Activated CD4-positive, CD25-positive, alpha-beta regulatory T cell (primary cell): ENCODE data around the gene DST.

Source experiments
- DNase-seq, 4 experiments: peaks; one replicate each; lab custom pipeline; 2025; lab: John Stamatoyannopoulos, UW

DST gene

DNA sequence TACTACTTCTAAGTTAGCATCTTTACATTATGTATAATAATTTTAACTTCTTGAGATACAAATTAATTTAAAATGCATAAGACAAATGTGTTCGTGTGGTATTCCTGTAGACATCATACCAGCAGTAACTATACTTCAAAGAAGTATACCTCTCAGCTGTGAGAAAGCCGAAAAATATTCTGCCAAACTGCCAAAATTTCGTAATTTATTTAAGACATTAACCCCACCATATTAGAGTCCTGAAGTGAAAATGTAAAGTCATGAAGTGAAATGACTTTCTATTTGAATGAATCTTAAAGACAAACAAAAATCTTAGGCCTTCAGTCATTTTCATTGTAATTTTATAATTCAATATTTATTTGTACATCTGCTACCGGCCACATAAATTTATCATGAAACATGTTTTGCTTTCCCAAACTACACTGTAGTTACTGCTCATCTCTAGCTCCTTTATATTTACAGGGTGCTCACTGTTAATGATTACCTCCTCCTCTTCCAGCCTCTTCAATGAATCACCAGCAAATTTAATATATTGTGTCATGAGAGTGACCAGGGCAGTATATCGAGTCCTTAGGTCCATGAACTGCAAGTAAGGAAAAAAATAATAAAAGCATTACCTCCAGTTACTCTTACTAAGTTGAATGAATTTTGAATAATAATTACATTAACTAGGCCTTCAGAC lies 18.5 kb downstream of the DST start:
- no peak for DNase-seq

- no peak for DNase-seq
Observed at GRCh38 chr6:56620229-56620868, 22.3 kb downstream of the DST start.

GRCh38 chr6:56618050-56618449 lies 24.6 kb downstream of the DST start:
- no peak for DNase-seq

DNA sequence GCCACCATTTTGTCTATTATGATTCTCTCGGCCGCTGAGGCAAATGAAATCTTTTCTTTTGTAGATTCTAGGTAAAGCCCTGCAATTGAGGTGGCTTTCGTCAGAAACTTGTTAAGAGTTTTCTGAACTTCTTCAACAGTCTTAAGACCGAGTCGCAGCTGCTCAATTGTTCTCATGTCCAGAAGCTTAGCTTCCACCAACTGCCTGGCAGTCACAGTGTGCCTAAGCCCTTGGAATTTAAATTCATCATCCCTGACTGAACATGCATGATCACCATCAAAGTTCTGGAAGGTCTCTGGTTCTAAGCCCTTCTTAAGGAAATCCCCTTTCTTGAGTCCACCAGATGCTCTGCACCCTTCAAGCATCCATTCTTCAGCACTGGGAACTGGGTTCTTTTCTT lies 25.7 kb downstream of the DST start:
- DNase-seq = no peak

- no peak for DNase-seq
Observed at GRCh38 chr6:56613247-56613851, 29.3 kb downstream of the DST start.

DNA sequence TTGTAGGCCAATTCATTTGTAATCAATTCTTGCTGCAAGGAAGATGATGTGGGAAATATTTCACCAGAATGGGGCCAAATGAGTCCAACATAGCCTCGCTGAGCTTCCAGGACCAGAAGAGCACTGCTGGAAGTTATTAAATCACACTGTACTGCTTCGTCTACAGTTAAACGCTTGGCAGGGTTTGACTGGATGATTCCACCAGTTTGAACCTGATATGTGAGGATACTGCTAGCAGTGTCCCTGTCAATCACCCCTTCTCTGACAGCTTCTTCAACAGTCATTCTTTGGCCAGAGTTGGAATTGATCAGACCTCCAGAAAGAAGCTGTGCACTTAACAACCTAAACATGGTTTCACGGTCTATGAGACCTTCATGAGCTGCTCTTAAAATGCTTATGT lies 34.4 kb downstream of the DST start:
- DNase-seq = no peak

GRCh38 chr6:56607111-56607752 lies 35.5 kb downstream of the DST start:
- no peak for DNase-seq

- DNase-seq = no peak
Observed at GRCh38 chr6:56605435-56605834, 37.3 kb downstream of the DST start.

- no peak for DNase-seq
Observed at GRCh38 chr6:56604186-56604585, 38.5 kb downstream of the DST start.

- DNase-seq = no peak
Observed at GRCh38 chr6:56601390-56601789, 41.3 kb downstream of the DST start.

GRCh38 chr6:56595490-56596122 lies 47.1 kb downstream of the DST start:
- no peak for DNase-seq

GRCh38 chr6:56594699-56595098 lies 48.0 kb downstream of the DST start:
- DNase-seq = no peak

DNA sequence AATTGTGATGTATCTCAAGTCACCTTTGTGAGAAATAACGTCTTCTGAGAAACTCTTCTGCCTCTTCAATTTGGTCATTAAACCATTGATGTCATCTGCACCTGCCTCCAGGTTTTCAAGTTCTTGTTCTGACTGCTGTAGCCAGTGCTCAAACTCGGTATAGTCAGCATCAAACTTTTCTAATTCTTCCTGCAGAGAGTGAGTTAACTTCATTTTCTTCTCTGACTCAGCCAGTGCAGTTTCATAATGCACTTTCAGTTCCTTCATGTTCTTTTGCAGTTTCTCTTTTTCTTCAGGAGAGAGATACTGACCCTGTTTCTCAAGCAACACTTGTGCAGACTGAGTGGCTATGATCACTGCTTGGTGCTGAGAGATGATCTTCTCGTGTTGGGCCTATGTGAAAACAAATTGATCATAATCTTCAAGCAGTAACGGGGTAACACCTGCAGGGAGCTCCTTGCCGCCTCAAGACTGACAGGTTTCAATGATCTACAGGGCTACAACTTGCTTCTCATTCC lies 48.8 kb downstream of the DST start:
- no peak for DNase-seq

DNA sequence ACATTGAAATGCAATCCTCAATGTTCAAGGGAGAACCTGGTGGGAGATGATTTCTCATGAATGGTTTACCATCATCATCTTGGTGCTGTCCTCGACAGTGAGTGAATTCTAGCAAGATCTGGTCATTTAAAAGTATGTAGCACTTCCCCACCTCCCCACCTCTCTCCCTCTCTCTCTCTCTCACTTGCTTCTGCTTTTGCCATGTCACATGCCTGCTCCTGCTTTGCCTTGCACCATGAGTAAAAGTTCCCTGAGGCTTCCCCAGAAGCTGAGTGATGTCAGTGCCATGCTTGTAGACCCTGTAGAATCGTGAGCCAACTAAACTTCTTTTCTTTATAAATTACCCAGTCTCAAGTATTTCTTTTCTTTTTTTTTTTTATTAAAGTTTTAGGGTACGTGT lies 60.5 kb downstream of the DST start:
- no peak for DNase-seq

GRCh38 chr6:56581296-56581925 lies 61.3 kb downstream of the DST start:
- DNase-seq = no peak

DNA sequence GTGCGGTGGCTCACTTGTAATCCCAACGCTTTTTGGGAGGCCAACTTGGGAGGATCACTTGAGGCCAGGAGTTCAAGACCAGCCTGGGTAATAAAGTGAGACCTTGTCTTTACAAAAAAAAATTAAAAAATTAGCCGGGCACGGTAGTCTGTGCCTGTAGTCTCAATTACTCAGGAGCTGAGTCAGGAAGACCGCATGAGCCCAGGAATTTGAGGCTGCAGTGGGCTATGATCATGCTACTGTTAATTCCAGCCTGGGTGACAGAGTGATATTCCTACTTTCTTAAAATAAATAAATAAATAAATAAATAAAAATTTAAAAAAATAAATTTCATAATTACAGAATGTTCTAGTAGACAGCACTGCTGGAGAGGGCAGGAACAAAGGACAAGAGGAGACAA lies 62.4 kb downstream of the DST start:
- DNase-seq = no peak

DNA sequence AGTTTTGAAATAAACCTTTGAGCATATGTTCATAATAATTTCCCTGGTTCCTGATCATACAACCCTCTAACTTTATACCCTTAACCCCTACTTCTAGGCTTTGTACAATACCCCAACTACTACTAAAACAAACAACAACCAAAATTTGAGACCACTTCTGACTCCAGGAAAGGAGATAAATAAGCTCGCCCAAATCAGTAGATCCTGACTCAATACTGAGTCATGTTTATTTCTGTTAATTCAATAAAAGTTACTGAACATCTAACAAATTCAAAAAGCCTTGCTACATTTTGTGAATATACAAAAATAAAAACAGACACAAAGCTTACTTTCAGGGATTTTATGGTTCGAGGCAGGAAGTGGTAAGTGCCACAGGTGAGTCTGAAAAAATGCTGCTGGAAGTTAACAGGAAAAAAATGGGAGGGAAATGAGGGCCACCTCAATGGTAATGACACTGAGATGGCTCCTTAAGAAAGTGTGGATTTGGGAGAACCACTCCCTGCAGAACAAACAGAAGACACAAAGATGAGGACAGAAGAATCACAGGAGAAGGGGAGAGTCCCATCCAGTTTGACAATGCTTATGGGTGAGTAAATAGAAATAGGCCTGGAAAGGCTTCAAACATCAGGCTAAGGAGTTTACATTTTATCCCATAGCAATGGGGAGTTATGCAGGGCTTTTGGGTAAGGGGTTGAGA lies 63.4 kb downstream of the DST start:
- DNase-seq = no peak

- no peak for DNase-seq
Observed at GRCh38 chr6:56575736-56576135, 67.0 kb downstream of the DST start.

- DNase-seq = no peak
Observed at GRCh38 chr6:56574292-56574691, 68.4 kb downstream of the DST start.

GRCh38 chr6:56573624-56574023 lies 69.1 kb downstream of the DST start:
- DNase-seq = no peak

GRCh38 chr6:56572788-56573471 lies 69.8 kb downstream of the DST start:
- no peak for DNase-seq
